Endodermal cell (in vitro differentiated cells): ENCODE results near the gene ZMYND15. TPM values are rescaled to one million over a fixed set of nuclear protein-coding genes. Genes with fewer than 3 reads are reported as not detected.

Experiments used
- DNase-seq: peaks from one replicate; pipeline ENCODE4 v3.0.0-alpha.2; 2017
- H3K27ac ChIP-seq: 2 replicates; pipeline ENCODE4 v1.5.1; 2013; ENCODE audit warnings: mild to moderate bottlenecking, low read depth, low read length, moderate library complexity
- H3K27me3 ChIP-seq: 2 replicates; pipeline ENCODE4 v1.6.1; 2013; ENCODE audit warnings: mild to moderate bottlenecking, low read length, moderate library complexity; ENCODE audit not compliant: insufficient read depth, control insufficient read depth, poor library complexity, severe bottlenecking
- H3K36me3 ChIP-seq: 2 replicates; pipeline ENCODE4 v1.7.0; 2013; ENCODE audit warnings: mild to moderate bottlenecking, low read length, moderate library complexity; ENCODE audit not compliant: control insufficient read depth, insufficient read depth
- H3K4me1 ChIP-seq: one replicate; pipeline ENCODE4 v1.7.0; 2013; ENCODE audit warnings: low read length; ENCODE audit not compliant: control insufficient read depth, insufficient read depth
- H3K4me3 ChIP-seq: 2 replicates; pipeline ENCODE4 v1.5.1; 2013; ENCODE audit warnings: mild to moderate bottlenecking, low read length, moderate library complexity
- H3K9ac ChIP-seq: 2 replicates; pipeline ENCODE4 v1.6.1; 2013; ENCODE audit warnings: mild to moderate bottlenecking, low read length, moderate library complexity; ENCODE audit not compliant: poor library complexity, severe bottlenecking; ENCODE audit errors: extremely low read depth
- H3K9me3 ChIP-seq: 2 replicates; pipeline ENCODE4 v1.6.1; 2013; ENCODE audit warnings: mild to moderate bottlenecking, low read length, moderate library complexity; ENCODE audit not compliant: control insufficient read depth
- H3K27ac Mint-ChIP-seq: 2 replicates; pipeline ENCODE4 v1.8.0; 2020; ENCODE audit warnings: mixed read lengths
- H3K27me3 Mint-ChIP-seq: 2 replicates; pipeline ENCODE4 v1.8.0; 2021; ENCODE audit warnings: mild to moderate bottlenecking, mixed read lengths; ENCODE audit not compliant: insufficient read depth
- H3K36me3 Mint-ChIP-seq: 2 replicates; pipeline ENCODE4 v1.8.0; 2020; ENCODE audit warnings: low read depth, mixed read lengths
- H3K4me1 Mint-ChIP-seq: 2 replicates; pipeline ENCODE4 v1.8.0; 2020; ENCODE audit warnings: mixed read lengths
- H3K4me3 Mint-ChIP-seq: 2 replicates; pipeline ENCODE4 v1.8.0; 2020; ENCODE audit warnings: mild to moderate bottlenecking, moderate library complexity, mixed read lengths
- H3K9me3 Mint-ChIP-seq: 2 replicates; pipeline ENCODE4 v1.8.0; 2020; ENCODE audit warnings: mild to moderate bottlenecking, mixed read lengths
- WGBS, 2 experiments: methylation state at CpG; one replicate each; pipeline versions ENCODE4 v1.1.5 to v1.1.7; 2013; ENCODE audit warnings: missing lambda C conversion rate in 2 of 2, mixed read lengths in 1 of 2; ENCODE audit not compliant: insufficient coverage in 1 of 2, insufficient read length in 1 of 2; 5-methylcytosine and 5-hydroxymethylcytosine counted together
- total RNA-seq, 2 donors: library from RNA; stranded (reverse); fragmentation: NEBNext Ultra II Directional in 1 of 2; extraction: Animal tissue kit (Norgen Biotek cat#: 25700) in 1 of 2; gene quantifications; 2 replicates in 1 of 2; 3 replicates in 1 of 2; pipeline ENCODE4 v1.2.1, GENCODE V29; 2021
- TF ChIP-seq, protein P1 (sequence below): fragments of 200-600 bp; sonication (generic); conservative IDR thresholded peaks from 2 replicates; pipeline ENCODE4 v1.5.0; 2021; ENCODE audit warnings: antibody characterized with exemption, mild to moderate bottlenecking

ZMYND15 gene
- total RNA-seq, 2 donors from 2014 or later = not detected

DNA sequence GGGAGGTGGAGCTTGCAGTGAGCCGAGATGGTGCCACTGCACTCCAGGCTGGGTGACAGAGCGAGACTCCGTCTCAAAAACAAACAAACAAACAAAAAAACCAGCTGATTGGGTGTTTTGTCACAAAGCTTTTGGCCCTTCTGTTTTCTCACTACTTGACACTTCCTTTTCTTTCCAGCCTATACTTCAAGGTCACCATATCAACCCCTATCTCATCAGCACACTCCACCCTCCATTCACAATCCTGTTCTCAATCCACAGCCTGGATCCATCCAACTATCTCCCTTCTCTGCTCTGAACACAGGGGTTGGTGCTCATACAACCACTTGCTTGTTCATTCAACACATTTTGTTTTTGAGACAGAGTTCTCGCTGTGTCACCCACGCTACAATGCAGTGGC is 15.0 kb upstream of the ZMYND15 start:
- H3K9me3 Mint-ChIP-seq = no peaks in the 10 kb centered on the region
- no peak overlapping the region for H3K27ac Mint-ChIP-seq
- TF ChIP-seq, protein P1, sequence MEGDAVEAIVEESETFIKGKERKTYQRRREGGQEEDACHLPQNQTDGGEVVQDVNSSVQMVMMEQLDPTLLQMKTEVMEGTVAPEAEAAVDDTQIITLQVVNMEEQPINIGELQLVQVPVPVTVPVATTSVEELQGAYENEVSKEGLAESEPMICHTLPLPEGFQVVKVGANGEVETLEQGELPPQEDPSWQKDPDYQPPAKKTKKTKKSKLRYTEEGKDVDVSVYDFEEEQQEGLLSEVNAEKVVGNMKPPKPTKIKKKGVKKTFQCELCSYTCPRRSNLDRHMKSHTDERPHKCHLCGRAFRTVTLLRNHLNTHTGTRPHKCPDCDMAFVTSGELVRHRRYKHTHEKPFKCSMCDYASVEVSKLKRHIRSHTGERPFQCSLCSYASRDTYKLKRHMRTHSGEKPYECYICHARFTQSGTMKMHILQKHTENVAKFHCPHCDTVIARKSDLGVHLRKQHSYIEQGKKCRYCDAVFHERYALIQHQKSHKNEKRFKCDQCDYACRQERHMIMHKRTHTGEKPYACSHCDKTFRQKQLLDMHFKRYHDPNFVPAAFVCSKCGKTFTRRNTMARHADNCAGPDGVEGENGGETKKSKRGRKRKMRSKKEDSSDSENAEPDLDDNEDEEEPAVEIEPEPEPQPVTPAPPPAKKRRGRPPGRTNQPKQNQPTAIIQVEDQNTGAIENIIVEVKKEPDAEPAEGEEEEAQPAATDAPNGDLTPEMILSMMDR = no peak
- no peak overlapping the region for H3K27ac ChIP-seq
- peaks cover 13% of the 10 kb centered on the region for H3K36me3 Mint-ChIP-seq
- H3K36me3 ChIP-seq = no peaks in the 10 kb centered on the region
- no peaks in the 10 kb centered on the region for H3K4me1 Mint-ChIP-seq
- no peaks in the 10 kb centered on the region for H3K27me3 ChIP-seq
- no peak for DNase-seq
- H3K4me3 ChIP-seq = no peak overlapping the region
- H3K9me3 ChIP-seq = no peaks in the 10 kb centered on the region
- WGBS, 2 experiments = 88 to 100% methylated on average over 1 to 5 of the region's 5 CpGs
- no peak overlapping the region for H3K9ac ChIP-seq
- no peaks in the 10 kb centered on the region for H3K4me1 ChIP-seq
- H3K27me3 Mint-ChIP-seq = peaks cover 10% of the 10 kb centered on the region
- H3K4me3 Mint-ChIP-seq = no peak overlapping the region

GRCh38 chr17:4725646-4726310 is 13.9 kb upstream of the ZMYND15 start:
- Mint-ChIP-seq H3K4me3 (no peak overlapping the region), H3K27ac (no peak overlapping the region), H3K9me3 (no peaks in the 10 kb centered on the region), H3K4me1 (peaks cover 3% of the 10 kb centered on the region), H3K27me3 (peaks cover 10% of the 10 kb centered on the region), H3K36me3 (peaks cover 4% of the 10 kb centered on the region)
- no peak overlapping the region for H3K4me3 ChIP-seq
- no peak for DNase-seq
- no peaks in the 10 kb centered on the region for H3K27me3 ChIP-seq
- no peaks in the 10 kb centered on the region for H3K36me3 ChIP-seq
- no peak overlapping the region for H3K9ac ChIP-seq
- H3K27ac ChIP-seq = no peak overlapping the region
- H3K9me3 ChIP-seq = no peaks in the 10 kb centered on the region
- H3K4me1 ChIP-seq = no peaks in the 10 kb centered on the region
- TF ChIP-seq, protein P1 = no peak
- 68 to 92% methylated on average over 4 to 8 of the region's 9 CpGs for WGBS, 2 experiments

- H3K4me1 ChIP-seq = no peaks in the 10 kb centered on the region
- 60 to 87% methylated on average over 1 to 2 of the region's 3 CpGs for WGBS, 2 experiments
- Mint-ChIP-seq H3K27ac (no peak overlapping the region), H3K4me3 (no peak overlapping the region), H3K36me3 (no peaks in the 10 kb centered on the region), H3K4me1 (peaks cover 3% of the 10 kb centered on the region), H3K9me3 (no peaks in the 10 kb centered on the region), H3K27me3 (peaks cover 10% of the 10 kb centered on the region)
- TF ChIP-seq, protein P1 = no peak
- peaks cover 4% of the 10 kb centered on the region for H3K36me3 ChIP-seq
- no peak overlapping the region for H3K4me3 ChIP-seq
- H3K27me3 ChIP-seq = no peaks in the 10 kb centered on the region
- H3K27ac ChIP-seq = no peak overlapping the region
- H3K9me3 ChIP-seq = no peaks in the 10 kb centered on the region
- DNase-seq = no peak
- no peak overlapping the region for H3K9ac ChIP-seq
Measured at GRCh38 chr17:4728124-4728523, 11.5 kb upstream of the ZMYND15 start.
